PC-3 (cell line): ENCODE results near the gene PRM3.

ENCODE experiments used
- CTCF ChIP-seq: fragments of 300-600 bp; sonication (generic); conservative IDR thresholded peaks from 2 replicates; pipeline ENCODE4 v1.5.1; 2017; ENCODE audit warnings: antibody characterized with exemption, low read depth, mild to moderate bottlenecking, low read length
- EZH2 ChIP-seq: fragments of 300-600 bp; sonication (generic); IDR thresholded peaks from one replicate; pipeline ENCODE4 v1.6.1; 2017; ENCODE audit warnings: antibody characterized with exemption, mild to moderate bottlenecking, low read length; ENCODE audit not compliant: unreplicated experiment
- EZH2phosphoT487 ChIP-seq: fragments of 300-600 bp; sonication (generic); IDR thresholded peaks from 2 replicates; pipeline ENCODE4 v1.6.1; 2018; ENCODE audit warnings: mild to moderate bottlenecking, antibody characterized with exemption, low read length, borderline replicate concordance

- TF ChIP-seq CTCF (no peak), EZH2 (no peak), EZH2phosphoT487 (no peak)
Measured at GRCh38 chr16:11232852-11233726, 40.3 kb downstream of the PRM3 start.
